ENCODE measurements around the gene TMUB1. TPM values are rescaled to one million over a fixed set of nuclear protein-coding genes. Genes with fewer than 3 reads are reported as not detected.
A peak's percentile ranks its signal among the peaks of the same experiment; 100 is the strongest.

The TMUB1 gene
- total RNA-seq, 1 donor from 2014 or later = 36.3 TPM

DNA sequence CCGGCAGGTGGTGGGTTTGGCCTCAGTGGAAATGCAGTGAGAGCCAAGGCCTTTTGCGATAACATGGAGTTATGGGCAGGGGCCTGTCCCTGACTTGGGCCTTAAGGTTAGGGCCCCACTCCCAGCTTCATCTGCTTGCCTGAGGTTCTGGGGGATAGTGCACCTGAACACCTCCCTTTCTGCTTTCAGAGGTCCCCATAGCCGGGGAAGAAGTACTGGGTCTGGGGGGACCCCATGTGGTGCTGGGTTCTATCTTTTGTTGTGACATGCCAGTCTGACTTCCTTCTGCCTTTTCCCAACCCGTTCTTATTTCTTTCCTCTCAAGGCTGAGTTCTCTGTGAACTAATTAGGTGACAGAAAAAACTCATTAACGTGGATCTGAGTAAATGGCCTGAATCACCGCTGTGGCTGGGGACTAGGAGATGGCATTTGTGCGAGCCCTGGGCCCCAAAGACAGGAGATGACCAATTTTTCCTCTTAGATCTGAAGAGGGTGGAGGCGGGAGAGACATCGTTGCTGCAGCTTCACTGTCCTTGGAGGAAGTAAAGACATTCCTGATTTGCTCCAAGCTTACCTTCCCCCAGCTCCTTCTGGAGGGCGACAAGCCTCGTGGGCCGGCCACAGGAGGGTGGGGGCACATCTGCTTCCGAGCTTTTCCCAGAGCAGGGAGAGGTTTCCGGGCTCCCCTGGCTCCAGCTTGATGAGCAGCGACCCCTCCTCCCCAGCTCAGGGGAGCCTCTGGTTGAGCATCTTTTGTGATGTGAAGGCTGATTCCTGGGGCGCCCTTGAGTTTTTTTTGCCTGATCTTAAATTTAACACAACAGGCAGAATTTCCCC is 4.9 kb upstream of the TMUB1 start:
- Histone ChIP-seq H3K27ac (peak overlapping the region; percentile 84), H3K9me3 (no peaks in the 10 kb centered on the region), H3K4me1 (peaks cover 59% of the 10 kb centered on the region), H3K4me3 (peak overlapping the region; percentile 88), H3K27me3 (no peaks in the 10 kb centered on the region), H3K36me3 (peaks cover 9% of the 10 kb centered on the region)
- DNase-seq (no peak), ATAC-seq (no peak)
- intact Hi-C loops (cut with DNase I) = no loop called here
- TF ChIP-seq, protein P1, sequence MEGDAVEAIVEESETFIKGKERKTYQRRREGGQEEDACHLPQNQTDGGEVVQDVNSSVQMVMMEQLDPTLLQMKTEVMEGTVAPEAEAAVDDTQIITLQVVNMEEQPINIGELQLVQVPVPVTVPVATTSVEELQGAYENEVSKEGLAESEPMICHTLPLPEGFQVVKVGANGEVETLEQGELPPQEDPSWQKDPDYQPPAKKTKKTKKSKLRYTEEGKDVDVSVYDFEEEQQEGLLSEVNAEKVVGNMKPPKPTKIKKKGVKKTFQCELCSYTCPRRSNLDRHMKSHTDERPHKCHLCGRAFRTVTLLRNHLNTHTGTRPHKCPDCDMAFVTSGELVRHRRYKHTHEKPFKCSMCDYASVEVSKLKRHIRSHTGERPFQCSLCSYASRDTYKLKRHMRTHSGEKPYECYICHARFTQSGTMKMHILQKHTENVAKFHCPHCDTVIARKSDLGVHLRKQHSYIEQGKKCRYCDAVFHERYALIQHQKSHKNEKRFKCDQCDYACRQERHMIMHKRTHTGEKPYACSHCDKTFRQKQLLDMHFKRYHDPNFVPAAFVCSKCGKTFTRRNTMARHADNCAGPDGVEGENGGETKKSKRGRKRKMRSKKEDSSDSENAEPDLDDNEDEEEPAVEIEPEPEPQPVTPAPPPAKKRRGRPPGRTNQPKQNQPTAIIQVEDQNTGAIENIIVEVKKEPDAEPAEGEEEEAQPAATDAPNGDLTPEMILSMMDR (IDR thresholded peaks at IDR 0.05) = no peak

DNA sequence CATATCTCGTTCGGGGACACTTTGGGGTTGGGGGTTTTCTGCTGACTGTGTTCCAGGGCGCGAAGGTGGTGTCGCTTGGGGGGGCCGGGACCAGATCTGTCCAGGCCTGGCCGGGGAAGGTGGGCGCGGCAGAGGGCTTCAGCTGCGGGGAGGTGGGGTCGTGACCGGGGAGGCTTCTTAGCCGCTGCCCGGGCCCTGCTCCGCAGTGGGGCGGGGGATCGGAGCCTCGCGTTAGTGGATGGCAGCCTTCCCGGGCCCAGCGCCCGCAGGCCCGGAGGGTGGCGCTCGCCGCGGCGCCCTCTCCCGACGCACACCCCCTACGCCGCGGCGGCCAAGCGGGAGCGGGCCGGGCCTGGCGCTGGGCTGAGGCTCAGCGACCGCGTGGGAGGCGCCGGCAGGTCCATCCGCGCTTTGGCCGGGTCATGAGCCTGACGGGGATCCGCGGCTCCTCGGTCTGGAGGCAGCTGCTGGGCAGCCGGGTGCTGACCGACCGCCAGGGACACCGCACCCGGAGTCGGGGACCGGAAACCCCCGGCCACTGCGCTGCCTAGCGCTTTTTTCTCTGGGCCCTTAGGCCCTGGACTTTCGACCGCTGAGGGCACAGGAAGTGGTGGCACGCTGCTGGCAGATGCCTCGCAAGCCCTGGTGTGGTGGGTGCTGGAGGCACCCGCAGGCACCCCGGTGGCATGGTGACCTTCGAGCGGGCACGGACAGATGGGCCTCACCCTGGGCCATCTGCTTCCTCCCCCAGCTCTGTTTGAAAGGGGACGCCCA is 4.1 kb upstream of the TMUB1 start:
- peaks cover 63% of the 10 kb centered on the region for H3K4me1 ChIP-seq
- DNase-seq (peak; percentile 87), ATAC-seq (peak; percentile 57)
- peak overlapping the region; percentile 84 for H3K27ac ChIP-seq
- intact Hi-C loops (cut with DNase I) = no loop called here
- H3K4me3 ChIP-seq = peak overlapping the region; percentile 88
- peaks cover 6% of the 10 kb centered on the region for H3K36me3 ChIP-seq
- H3K27me3 ChIP-seq = no peaks in the 10 kb centered on the region
- no peaks in the 10 kb centered on the region for H3K9me3 ChIP-seq
- TF ChIP-seq, protein P1 (IDR thresholded peaks at IDR 0.05) = peak; percentile 33

DNA sequence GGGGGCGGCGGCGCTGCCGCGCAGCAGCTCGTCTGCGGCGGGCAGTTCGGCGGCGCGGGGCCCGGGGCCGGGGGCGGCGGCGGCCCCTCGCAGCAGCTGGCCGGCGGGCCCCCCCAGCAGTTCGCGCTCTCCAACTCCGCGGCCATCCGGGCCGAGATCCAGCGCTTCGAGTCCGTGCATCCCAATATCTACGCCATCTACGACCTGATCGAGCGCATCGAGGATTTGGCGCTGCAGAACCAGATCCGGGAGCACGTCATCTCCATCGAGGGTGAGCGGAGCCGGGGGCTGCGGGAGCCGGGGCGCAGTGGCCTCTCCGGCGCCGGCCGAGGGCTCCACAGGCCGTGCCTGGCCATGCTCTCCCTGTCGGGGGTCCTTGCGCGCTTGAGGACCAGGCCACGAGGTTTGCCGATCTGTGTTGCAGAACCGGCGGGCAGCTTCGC is 3.5 kb upstream of the TMUB1 start:
- ATAC-seq (no peak), DNase-seq (no peak)
- TF ChIP-seq, protein P1 (IDR thresholded peaks at IDR 0.05) = no peak
- peak overlapping the region; percentile 88 for H3K4me3 ChIP-seq
- no peaks in the 10 kb centered on the region for H3K27me3 ChIP-seq
- H3K4me1 ChIP-seq = peaks cover 65% of the 10 kb centered on the region
- intact Hi-C loops (cut with DNase I) = no loop called here
- no peaks in the 10 kb centered on the region for H3K9me3 ChIP-seq
- H3K27ac ChIP-seq = peak overlapping the region; percentile 84
- no peaks in the 10 kb centered on the region for H3K36me3 ChIP-seq

DNA sequence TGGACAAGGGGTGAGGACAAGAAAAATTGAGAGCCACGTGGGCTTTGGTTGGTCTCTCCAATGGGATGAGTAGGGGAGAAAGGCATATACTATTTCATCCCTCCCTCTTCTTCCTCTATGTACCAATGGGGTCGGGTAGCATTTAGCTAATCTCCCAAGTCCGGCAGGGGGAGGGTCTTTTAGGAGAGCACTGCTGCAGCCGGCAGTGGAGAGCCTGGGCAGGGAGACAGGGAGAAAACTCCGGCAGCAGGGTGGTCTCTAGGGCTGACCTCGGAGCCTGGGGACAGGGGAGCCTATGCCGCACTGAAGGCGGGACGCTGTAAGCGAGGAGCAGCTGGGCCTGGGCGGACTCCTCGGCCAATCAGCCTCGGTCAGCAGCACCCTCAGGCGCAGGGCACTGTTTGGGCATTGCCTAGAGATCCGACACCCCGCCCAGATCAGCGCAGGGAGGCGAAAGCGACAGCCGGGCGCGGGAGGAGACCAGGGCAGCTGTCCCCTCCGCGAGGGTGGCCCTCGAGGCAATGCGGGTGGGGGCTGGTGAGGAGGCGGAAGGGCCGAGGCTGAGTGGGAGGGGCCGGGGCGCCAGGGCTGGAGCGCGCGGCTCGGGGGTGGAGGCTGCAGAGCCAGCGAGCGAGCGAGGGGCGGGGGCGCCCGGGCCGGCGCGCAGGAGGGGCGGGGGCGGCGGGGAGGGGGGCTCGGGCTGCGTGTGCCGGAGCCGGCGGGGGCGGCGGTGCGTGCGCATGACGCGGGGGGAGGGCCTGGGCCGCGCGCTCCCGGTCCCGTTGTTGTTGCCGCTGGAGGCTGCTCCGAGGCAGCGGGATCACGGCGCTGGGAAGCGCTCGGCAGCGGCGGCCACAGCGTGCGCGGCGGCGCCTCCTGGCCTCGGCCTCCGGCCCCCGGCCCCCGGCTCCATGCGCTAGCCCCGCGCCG is 2.7 kb upstream of the TMUB1 start, which contains the start of gene AGAP3:
TSS of gene AGAP3 (plus strand) at position 785 of the 930 bp plus-strand sequence. CDS start 267 bp downstream, outside the sequence.
- Histone ChIP-seq H3K4me1 (peaks cover 65% of the 10 kb centered on the region), H3K4me3 (peak within 1 kb of the TSS; percentile 88), H3K27me3 (no peaks in the 10 kb centered on the region), H3K9me3 (no peaks in the 10 kb centered on the region), H3K36me3 (no peaks in the 10 kb centered on the region), H3K27ac (peak within 1 kb of the TSS; percentile 84)
- TF ChIP-seq, protein P1 (IDR thresholded peaks at IDR 0.05) = no peak
- intact Hi-C loops (cut with DNase I) = no loop called here
- ATAC-seq (peak; percentile 76), DNase-seq (peak; percentile 96)

DNA sequence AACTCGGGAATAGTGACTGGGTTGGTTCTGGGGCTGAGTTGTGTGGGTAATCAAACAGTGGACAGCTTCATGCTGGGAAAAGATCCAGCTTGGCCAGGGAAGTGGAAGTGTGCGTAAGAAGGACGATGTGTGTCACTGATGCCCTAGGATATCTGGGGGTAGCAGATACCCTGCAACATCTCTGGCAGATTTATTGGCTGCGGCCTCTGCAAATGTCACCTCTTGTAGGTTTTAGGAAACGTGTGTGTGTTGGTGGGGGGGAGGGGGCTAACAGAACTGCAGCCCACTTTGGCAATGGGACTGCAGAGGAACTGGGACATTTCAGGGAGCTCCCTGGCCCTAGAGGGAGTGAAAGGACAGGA is 2.0 kb upstream of the TMUB1 start:
- Histone ChIP-seq H3K4me1 (peaks cover 63% of the 10 kb centered on the region), H3K4me3 (peak overlapping the region; percentile 62), H3K9me3 (no peaks in the 10 kb centered on the region), H3K27me3 (no peaks in the 10 kb centered on the region), H3K36me3 (no peaks in the 10 kb centered on the region), H3K27ac (peak overlapping the region; percentile 82)
- intact Hi-C loops (cut with DNase I) = no loop called here
- TF ChIP-seq, protein P1 (IDR thresholded peaks at IDR 0.05) = no peak
- DNase-seq (no peak), ATAC-seq (no peak)
